ENCODE data around the gene TGM2. TPM values are rescaled to one million over a fixed set of nuclear protein-coding genes. Genes with fewer than 3 reads are reported as not detected.

The TGM2 gene
- total RNA-seq, 1 donor from 2014 or later = 135 TPM

- Histone ChIP-seq H3K27me3 (ENCODE audit: control insufficient read depth, insufficient read depth, low read length) (no peaks in the 10 kb centered on the region), H3K4me3 (ENCODE audit: low read depth, low read length) (no peak overlapping the region), H3K36me3 (ENCODE audit: control insufficient read depth, insufficient read depth, low read length) (peaks cover 8% of the 10 kb centered on the region)
- DNase-seq (ENCODE audit: low read depth) = peak; percentile 51
- no peak for TF ChIP-seq CTCF (IDR thresholded peaks at IDR 0.05; ENCODE audit: insufficient read depth, low read length, poor library complexity, severe bottlenecking)
These were observed 30.4 kb downstream of the TGM2 start for GRCh38 chr20:38134427-38135270.

GRCh38 chr20:38133680-38134426 is 31.2 kb downstream of the TGM2 start:
- peaks cover 5% of the 10 kb centered on the region for H3K36me3 ChIP-seq (ENCODE audit: control insufficient read depth, insufficient read depth, low read length)
- TF ChIP-seq CTCF (IDR thresholded peaks at IDR 0.05; ENCODE audit: insufficient read depth, low read length, poor library complexity, severe bottlenecking) = no peak

GRCh38 chr20:38132910-38133501 is 32.1 kb downstream of the TGM2 start:
- DNase-seq (ENCODE audit: low read depth) = no peak
- TF ChIP-seq CTCF (IDR thresholded peaks at IDR 0.05; ENCODE audit: insufficient read depth, low read length, poor library complexity, severe bottlenecking) = no peak
- Histone ChIP-seq H3K4me3 (ENCODE audit: low read depth, low read length) (no peak overlapping the region), H3K36me3 (ENCODE audit: control insufficient read depth, insufficient read depth, low read length) (peaks cover 5% of the 10 kb centered on the region), H3K27me3 (ENCODE audit: control insufficient read depth, insufficient read depth, low read length) (no peaks in the 10 kb centered on the region)

More at GRCh38 chr20:38133680-38134426, 31.2 kb downstream of the TGM2 start:
- H3K27me3 ChIP-seq (ENCODE audit: control insufficient read depth, insufficient read depth, low read length) = no peaks in the 10 kb centered on the region
- DNase-seq (ENCODE audit: low read depth) = no peak
- H3K4me3 ChIP-seq (ENCODE audit: low read depth, low read length) = no peak overlapping the region

GRCh38 chr20:38132156-38132909 is 32.7 kb downstream of the TGM2 start:
- H3K27me3 ChIP-seq (ENCODE audit: control insufficient read depth, insufficient read depth, low read length) = no peaks in the 10 kb centered on the region
- DNase-seq (ENCODE audit: low read depth) = no peak
- no peak for TF ChIP-seq CTCF (IDR thresholded peaks at IDR 0.05; ENCODE audit: insufficient read depth, low read length, poor library complexity, severe bottlenecking)
- no peak overlapping the region for H3K4me3 ChIP-seq (ENCODE audit: low read depth, low read length)
- H3K36me3 ChIP-seq (ENCODE audit: control insufficient read depth, insufficient read depth, low read length) = peaks cover 1% of the 10 kb centered on the region

GRCh38 chr20:38131588-38132121 is 33.4 kb downstream of the TGM2 start:
- peaks cover 1% of the 10 kb centered on the region for H3K36me3 ChIP-seq (ENCODE audit: control insufficient read depth, insufficient read depth, low read length)
- H3K27me3 ChIP-seq (ENCODE audit: control insufficient read depth, insufficient read depth, low read length) = no peaks in the 10 kb centered on the region
- DNase-seq (ENCODE audit: low read depth) = no peak
- no peak for TF ChIP-seq CTCF (IDR thresholded peaks at IDR 0.05; ENCODE audit: insufficient read depth, low read length, poor library complexity, severe bottlenecking)
- no peak overlapping the region for H3K4me3 ChIP-seq (ENCODE audit: low read depth, low read length)

Data from kidney epithelial cell (primary cell).